ENCODE measurements around the gene ZNF71.

DNA sequence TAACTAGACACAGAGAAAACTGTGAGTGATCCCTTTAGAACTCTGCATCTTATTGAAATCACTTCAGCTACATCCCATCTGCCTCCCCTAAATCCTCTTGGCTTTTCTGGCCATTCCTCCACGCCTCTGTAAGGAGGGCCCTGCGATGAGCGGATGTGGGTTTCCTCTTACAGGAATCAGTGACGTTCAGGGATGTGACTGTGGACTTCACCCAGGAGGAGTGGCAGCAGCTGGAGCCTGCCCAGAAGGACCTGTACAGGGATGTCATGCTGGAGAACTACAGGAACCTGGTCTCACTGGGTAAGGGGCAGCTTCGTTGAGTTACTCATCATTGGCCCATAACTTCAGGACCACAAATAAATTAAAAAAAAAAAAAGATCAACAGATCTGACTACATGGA lies 18.5 kb downstream of the ZNF71 start:
- TF ChIP-seq, protein P1, sequence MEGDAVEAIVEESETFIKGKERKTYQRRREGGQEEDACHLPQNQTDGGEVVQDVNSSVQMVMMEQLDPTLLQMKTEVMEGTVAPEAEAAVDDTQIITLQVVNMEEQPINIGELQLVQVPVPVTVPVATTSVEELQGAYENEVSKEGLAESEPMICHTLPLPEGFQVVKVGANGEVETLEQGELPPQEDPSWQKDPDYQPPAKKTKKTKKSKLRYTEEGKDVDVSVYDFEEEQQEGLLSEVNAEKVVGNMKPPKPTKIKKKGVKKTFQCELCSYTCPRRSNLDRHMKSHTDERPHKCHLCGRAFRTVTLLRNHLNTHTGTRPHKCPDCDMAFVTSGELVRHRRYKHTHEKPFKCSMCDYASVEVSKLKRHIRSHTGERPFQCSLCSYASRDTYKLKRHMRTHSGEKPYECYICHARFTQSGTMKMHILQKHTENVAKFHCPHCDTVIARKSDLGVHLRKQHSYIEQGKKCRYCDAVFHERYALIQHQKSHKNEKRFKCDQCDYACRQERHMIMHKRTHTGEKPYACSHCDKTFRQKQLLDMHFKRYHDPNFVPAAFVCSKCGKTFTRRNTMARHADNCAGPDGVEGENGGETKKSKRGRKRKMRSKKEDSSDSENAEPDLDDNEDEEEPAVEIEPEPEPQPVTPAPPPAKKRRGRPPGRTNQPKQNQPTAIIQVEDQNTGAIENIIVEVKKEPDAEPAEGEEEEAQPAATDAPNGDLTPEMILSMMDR (conservative IDR thresholded peaks at IDR 0.05; ENCODE audit: low read length), result no peak
- no peak for TF ChIP-seq EZH2phosphoT487 (IDR thresholded peaks at IDR 0.05; ENCODE audit: borderline replicate concordance, low read depth, low read length)
